GM18907 (cell line): ENCODE results near the gene TBX10.
A peak's percentile ranks its signal among the peaks of the same experiment; 100 is the strongest.
"Not testable (repeated sequence)": the region's sequence is repeated elsewhere in the genome, so short reads cannot be mapped to it uniquely, and the experiment has no call there.

Experiments used
- ATAC-seq: cut with Tn5 transposase; IDR thresholded peaks from one replicate; pipeline ENCODE4 v1.9.1; 2021; ENCODE audit warnings: mild to moderate bottlenecking, moderate library complexity; ENCODE audit not compliant: unreplicated experiment

Gene TBX10

GRCh38 chr11:67632175-67632981 is 7.2 kb downstream of the TBX10 start:
- no peak for ATAC-seq

GRCh38 chr11:67631853-67632174 is 7.7 kb downstream of the TBX10 start:
- ATAC-seq, result no peak

GRCh38 chr11:67631411-67631810 is 8.2 kb downstream of the TBX10 start:
- ATAC-seq, result no peak

- no peak for ATAC-seq
Observed at GRCh38 chr11:67630943-67631331, 8.6 kb downstream of the TBX10 start.

GRCh38 chr11:67630228-67630942 is 9.2 kb downstream of the TBX10 start:
- peak; percentile 58 for ATAC-seq

GRCh38 chr11:67629386-67630227 is 10.0 kb downstream of the TBX10 start, which contains the start of gene NUDT8:
Gene NUDT8, minus strand, starts transcription at chr11:67629937. Its CDS starts 26 bp downstream, at chr11:67629911.
- peak; percentile 42 for ATAC-seq

GRCh38 chr11:67628710-67629385 is 10.7 kb downstream of the TBX10 start:
- no peak for ATAC-seq

GRCh38 chr11:67627812-67628624 is 11.5 kb downstream of the TBX10 start:
- ATAC-seq, result no peak

GRCh38 chr11:67627441-67627811 is 12.1 kb downstream of the TBX10 start:
- ATAC-seq, result no peak

GRCh38 chr11:67626970-67627369 is 12.6 kb downstream of the TBX10 start:
- ATAC-seq, result no peak

- ATAC-seq, result not testable (repeated sequence)
Observed at GRCh38 chr11:67626131-67626833, 13.3 kb downstream of the TBX10 start.

- ATAC-seq, result not testable (repeated sequence)
Observed at GRCh38 chr11:67623795-67624194, 15.8 kb downstream of the TBX10 start.

GRCh38 chr11:67622905-67623304 is 16.7 kb downstream of the TBX10 start:
- ATAC-seq, result not testable (repeated sequence)

- ATAC-seq, result not testable (repeated sequence)
Observed at GRCh38 chr11:67621928-67622327, 17.6 kb downstream of the TBX10 start.

- not testable (repeated sequence) for ATAC-seq
Observed at GRCh38 chr11:67620621-67621020, 18.9 kb downstream of the TBX10 start.

- ATAC-seq, result not testable (repeated sequence)
Observed at GRCh38 chr11:67619683-67620618, 19.6 kb downstream of the TBX10 start.

GRCh38 chr11:67618901-67619659 is 20.5 kb downstream of the TBX10 start:
- ATAC-seq, result not testable (repeated sequence)
